ENCODE data around the gene STX11.
"Not testable (repeated sequence)": the region's sequence is repeated elsewhere in the genome, so short reads cannot be mapped to it uniquely, and the experiment has no call there.

The STX11 gene

GRCh38 chr6:144179237-144179636 is 28.9 kb downstream of the STX11 start:
- TF ChIP-seq, protein P1, sequence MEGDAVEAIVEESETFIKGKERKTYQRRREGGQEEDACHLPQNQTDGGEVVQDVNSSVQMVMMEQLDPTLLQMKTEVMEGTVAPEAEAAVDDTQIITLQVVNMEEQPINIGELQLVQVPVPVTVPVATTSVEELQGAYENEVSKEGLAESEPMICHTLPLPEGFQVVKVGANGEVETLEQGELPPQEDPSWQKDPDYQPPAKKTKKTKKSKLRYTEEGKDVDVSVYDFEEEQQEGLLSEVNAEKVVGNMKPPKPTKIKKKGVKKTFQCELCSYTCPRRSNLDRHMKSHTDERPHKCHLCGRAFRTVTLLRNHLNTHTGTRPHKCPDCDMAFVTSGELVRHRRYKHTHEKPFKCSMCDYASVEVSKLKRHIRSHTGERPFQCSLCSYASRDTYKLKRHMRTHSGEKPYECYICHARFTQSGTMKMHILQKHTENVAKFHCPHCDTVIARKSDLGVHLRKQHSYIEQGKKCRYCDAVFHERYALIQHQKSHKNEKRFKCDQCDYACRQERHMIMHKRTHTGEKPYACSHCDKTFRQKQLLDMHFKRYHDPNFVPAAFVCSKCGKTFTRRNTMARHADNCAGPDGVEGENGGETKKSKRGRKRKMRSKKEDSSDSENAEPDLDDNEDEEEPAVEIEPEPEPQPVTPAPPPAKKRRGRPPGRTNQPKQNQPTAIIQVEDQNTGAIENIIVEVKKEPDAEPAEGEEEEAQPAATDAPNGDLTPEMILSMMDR (IDR thresholded peaks at IDR 0.05; ENCODE audit: insufficient read depth, low read length, missing control alignments) = no peak
- no peak for DNase-seq (ENCODE audit: low read depth, low spot score)
- ChIA-PET CTCF (no interaction called here), POLR2A (no interaction called here)
- no peak overlapping the region for H3K4me3 ChIP-seq (ENCODE audit: low read depth, low read length)

GRCh38 chr6:144179828-144180227 is 29.5 kb downstream of the STX11 start:
- no peak overlapping the region for H3K4me3 ChIP-seq (ENCODE audit: low read depth, low read length)
- TF ChIP-seq, protein P1 (IDR thresholded peaks at IDR 0.05; ENCODE audit: insufficient read depth, low read length, missing control alignments) = no peak
- POLR2A ChIA-PET = no interaction called here
- CTCF ChIA-PET = no interaction called here
- DNase-seq (ENCODE audit: low read depth, low spot score) = no peak

DNA sequence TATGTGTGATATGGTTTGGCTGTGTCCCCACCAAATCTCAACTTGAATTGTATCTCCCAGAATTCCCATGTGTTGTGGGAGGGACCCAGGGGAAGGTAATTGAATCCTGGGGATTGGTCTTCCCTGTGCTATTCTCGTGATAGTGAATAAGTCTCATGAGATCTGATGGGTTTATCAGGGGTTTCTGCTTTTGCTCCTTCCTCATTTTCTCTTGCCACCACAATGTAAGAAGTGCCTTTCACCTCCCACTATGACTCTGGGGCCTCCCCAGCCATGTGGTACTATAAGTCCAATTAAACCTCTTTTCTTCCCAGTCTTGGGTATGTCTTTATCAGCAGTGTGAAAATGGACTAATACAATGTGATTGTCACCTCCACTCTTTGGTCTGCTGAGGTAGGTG is 30.0 kb downstream of the STX11 start:
- POLR2A ChIA-PET; H3K4me3 ChIP-seq (ENCODE audit: low read depth, low read length); DNase-seq (ENCODE audit: low read depth, low spot score); CTCF ChIA-PET: not testable (repeated sequence)

DNA sequence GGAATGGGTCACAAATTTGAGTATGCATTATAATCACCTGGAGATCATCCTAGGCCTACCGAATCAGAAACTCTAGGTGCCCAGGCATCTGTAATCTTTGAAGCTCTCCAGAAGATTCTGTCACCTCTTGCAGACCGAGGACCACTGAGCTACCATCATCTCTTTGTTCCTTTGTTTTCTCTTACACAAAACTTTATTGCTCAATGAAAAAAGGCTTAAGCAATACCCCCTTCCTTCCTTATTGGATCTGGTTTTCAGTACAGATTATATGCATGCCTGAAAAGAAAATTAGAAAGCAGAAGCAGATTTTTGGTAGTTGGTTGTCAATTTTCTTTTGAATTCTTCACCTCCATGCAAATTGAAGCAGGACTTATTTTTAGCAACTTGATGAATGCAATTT is 31.3 kb downstream of the STX11 start:
- ChIA-PET CTCF (no interaction called here), POLR2A (no interaction called here)
- TF ChIP-seq, protein P1 (IDR thresholded peaks at IDR 0.05; ENCODE audit: insufficient read depth, low read length, missing control alignments) = no peak
- DNase-seq (ENCODE audit: low read depth, low spot score) = no peak
- no peak overlapping the region for H3K4me3 ChIP-seq (ENCODE audit: low read depth, low read length)

DNA sequence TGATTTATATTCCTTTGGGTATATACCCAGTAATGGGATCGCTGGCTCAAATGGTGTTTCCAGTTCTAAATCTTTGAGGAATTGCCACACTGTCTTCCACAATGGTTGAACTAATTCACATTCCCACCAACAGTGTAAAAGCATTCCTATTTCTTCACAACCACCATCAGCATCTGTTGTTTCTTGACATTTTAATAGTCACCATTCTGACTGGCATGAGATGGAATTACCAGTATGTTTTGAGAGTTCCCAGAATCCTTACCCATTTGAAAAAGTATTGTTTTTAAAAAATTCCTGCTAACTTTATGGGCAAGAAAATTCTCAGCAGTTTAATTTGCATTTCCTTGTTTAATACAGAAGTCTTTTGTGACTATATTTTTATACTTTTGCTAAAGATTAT is 33.9 kb downstream of the STX11 start:
- POLR2A ChIA-PET; CTCF ChIA-PET; DNase-seq (ENCODE audit: low read depth, low spot score); H3K4me3 ChIP-seq (ENCODE audit: low read depth, low read length): not testable (repeated sequence)

DNA sequence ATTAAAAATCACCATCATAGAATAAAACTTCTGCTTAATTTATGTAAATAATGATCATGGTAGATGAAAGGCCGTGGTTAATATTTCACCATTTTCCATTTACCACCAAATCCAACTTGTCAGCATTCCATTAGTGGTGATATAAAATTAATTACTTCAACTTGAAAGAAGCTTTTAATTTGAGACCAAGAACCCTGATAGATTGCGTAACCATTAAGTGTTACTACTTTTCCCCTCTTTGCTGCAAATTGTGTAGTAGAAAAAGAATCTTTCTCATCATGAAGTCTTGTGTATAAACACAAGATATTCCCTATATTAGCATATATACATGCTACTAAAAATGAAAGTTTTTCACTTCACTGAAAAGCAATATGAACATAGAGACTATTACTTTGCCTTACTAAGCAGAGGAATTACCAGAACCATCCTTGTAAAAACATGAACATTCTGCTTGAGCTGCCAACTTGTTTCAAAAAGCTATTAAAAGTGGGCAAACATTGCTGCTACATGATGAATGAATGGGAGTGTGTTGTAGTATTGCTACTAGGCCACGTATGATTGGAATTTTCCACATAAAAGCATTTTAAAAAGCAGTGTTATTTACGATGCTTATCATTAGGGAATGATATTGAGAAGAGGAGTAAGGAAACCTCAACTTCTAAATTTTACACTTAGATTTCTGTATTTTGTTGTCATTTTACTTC is 35.0 kb downstream of the STX11 start:
- peak; percentile 19 for DNase-seq (ENCODE audit: low read depth, low spot score)
- POLR2A ChIA-PET = no interaction called here
- H3K4me3 ChIP-seq (ENCODE audit: low read depth, low read length) = no peak overlapping the region
- TF ChIP-seq, protein P1 (IDR thresholded peaks at IDR 0.05; ENCODE audit: insufficient read depth, low read length, missing control alignments) = no peak
- CTCF ChIA-PET = no interaction called here

DNA sequence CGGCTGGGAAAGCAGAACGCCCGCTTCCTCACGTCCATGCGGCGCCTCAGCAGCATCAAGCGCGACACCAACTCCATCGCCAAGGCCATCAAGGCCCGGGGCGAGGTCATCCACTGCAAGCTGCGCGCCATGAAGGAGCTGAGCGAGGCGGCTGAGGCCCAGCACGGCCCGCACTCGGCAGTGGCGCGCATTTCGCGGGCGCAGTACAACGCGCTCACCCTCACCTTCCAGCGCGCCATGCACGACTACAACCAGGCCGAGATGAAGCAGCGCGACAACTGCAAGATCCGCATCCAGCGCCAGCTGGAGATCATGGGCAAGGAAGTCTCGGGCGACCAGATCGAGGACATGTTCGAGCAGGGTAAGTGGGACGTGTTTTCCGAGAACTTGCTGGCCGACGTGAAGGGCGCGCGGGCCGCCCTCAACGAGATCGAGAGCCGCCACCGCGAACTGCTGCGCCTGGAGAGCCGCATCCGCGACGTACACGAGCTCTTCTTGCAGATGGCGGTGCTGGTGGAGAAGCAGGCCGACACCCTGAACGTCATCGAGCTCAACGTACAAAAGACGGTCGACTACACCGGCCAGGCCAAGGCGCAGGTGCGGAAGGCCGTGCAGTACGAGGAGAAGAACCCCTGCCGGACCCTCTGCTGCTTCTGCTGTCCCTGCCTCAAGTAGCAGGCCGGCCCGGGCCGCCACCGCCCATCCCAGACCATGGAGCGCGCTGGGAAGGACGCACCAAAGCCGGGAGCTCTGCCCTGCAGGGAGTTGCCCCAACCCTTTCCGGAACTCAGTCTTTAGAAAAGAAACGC is 36.7 kb downstream of the STX11 start:
- ChIA-PET POLR2A (no interaction called here), CTCF (no interaction called here)
- no peak overlapping the region for H3K4me3 ChIP-seq (ENCODE audit: low read depth, low read length)
- TF ChIP-seq, protein P1 (IDR thresholded peaks at IDR 0.05; ENCODE audit: insufficient read depth, low read length, missing control alignments) = no peak
- no peak for DNase-seq (ENCODE audit: low read depth, low spot score)

Measured in AG04449 (cell line).